IPS-18c (cell line): ENCODE data around the gene RBP2.

Experiments
- H3K4me3 ChIP-seq: 2 replicates; pipeline ENCODE4 v1.7.0; 2013; ENCODE audit warnings: low read depth, mild to moderate bottlenecking, low read length, moderate library complexity; ENCODE audit not compliant: insufficient read depth
- H3K9me3 ChIP-seq: one replicate; pipeline ENCODE4 v1.6.1; 2013; ENCODE audit warnings: mild to moderate bottlenecking, low read length, moderate library complexity; ENCODE audit not compliant: control insufficient read depth, insufficient read depth

The RBP2 gene

GRCh38 chr3:139457066-139457465 is 19.2 kb downstream of the RBP2 start:
- no peak overlapping the region for H3K4me3 ChIP-seq

GRCh38 chr3:139456386-139456785 is 19.9 kb downstream of the RBP2 start:
- no peak overlapping the region for H3K4me3 ChIP-seq
- H3K9me3 ChIP-seq = no peaks in the 10 kb centered on the region

More at GRCh38 chr3:139457066-139457465, 19.2 kb downstream of the RBP2 start:
- no peaks in the 10 kb centered on the region for H3K9me3 ChIP-seq

GRCh38 chr3:139455855-139456254 is 20.5 kb downstream of the RBP2 start:
- Histone ChIP-seq H3K9me3 (no peaks in the 10 kb centered on the region), H3K4me3 (no peak overlapping the region)

GRCh38 chr3:139455206-139455605 is 21.1 kb downstream of the RBP2 start:
- no peaks in the 10 kb centered on the region for H3K9me3 ChIP-seq
- no peak overlapping the region; the same call in 1 of the 2 replicates for H3K4me3 ChIP-seq

GRCh38 chr3:139454346-139454745 is 22.0 kb downstream of the RBP2 start:
- H3K4me3 ChIP-seq = no peak overlapping the region
- H3K9me3 ChIP-seq = no peaks in the 10 kb centered on the region

- no peak overlapping the region for H3K4me3 ChIP-seq
- no peaks in the 10 kb centered on the region for H3K9me3 ChIP-seq
These were observed 26.2 kb downstream of the RBP2 start for GRCh38 chr3:139450159-139450558.

GRCh38 chr3:139449566-139449965 is 26.8 kb downstream of the RBP2 start:
- no peak overlapping the region for H3K4me3 ChIP-seq
- H3K9me3 ChIP-seq = no peaks in the 10 kb centered on the region

- H3K4me3 ChIP-seq = no peak overlapping the region
- no peaks in the 10 kb centered on the region for H3K9me3 ChIP-seq
These were observed 28.2 kb downstream of the RBP2 start for GRCh38 chr3:139448104-139448503.

GRCh38 chr3:139447486-139447885 is 28.8 kb downstream of the RBP2 start:
- H3K4me3 ChIP-seq = no peak overlapping the region
- H3K9me3 ChIP-seq = no peaks in the 10 kb centered on the region

- Histone ChIP-seq H3K9me3 (no peaks in the 10 kb centered on the region), H3K4me3 (no peak overlapping the region)
These were observed 31.9 kb downstream of the RBP2 start for GRCh38 chr3:139444446-139444845.

GRCh38 chr3:139443186-139443585 is 33.1 kb downstream of the RBP2 start:
- H3K4me3 ChIP-seq = no peak overlapping the region

GRCh38 chr3:139441656-139442055 is 34.7 kb downstream of the RBP2 start:
- Histone ChIP-seq H3K4me3 (no peak overlapping the region), H3K9me3 (no peaks in the 10 kb centered on the region)

More at GRCh38 chr3:139443186-139443585, 33.1 kb downstream of the RBP2 start:
- no peaks in the 10 kb centered on the region for H3K9me3 ChIP-seq

- H3K4me3 ChIP-seq = no peak overlapping the region
These were observed 35.4 kb downstream of the RBP2 start for GRCh38 chr3:139440639-139441556.

GRCh38 chr3:139439278-139439677 is 37.0 kb downstream of the RBP2 start:
- no peak overlapping the region for H3K4me3 ChIP-seq

More at GRCh38 chr3:139440639-139441556, 35.4 kb downstream of the RBP2 start:
- no peaks in the 10 kb centered on the region for H3K9me3 ChIP-seq

GRCh38 chr3:139434764-139435307 is 41.5 kb downstream of the RBP2 start:
- Histone ChIP-seq H3K9me3 (peaks cover 2% of the 10 kb centered on the region), H3K4me3 (no peak overlapping the region)

More at GRCh38 chr3:139439278-139439677, 37.0 kb downstream of the RBP2 start:
- H3K9me3 ChIP-seq = no peaks in the 10 kb centered on the region

GRCh38 chr3:139434228-139434627 is 42.1 kb downstream of the RBP2 start:
- H3K9me3 ChIP-seq = peaks cover 2% of the 10 kb centered on the region
- H3K4me3 ChIP-seq = no peak overlapping the region

GRCh38 chr3:139433089-139433488 is 43.2 kb downstream of the RBP2 start:
- H3K4me3 ChIP-seq = no peak overlapping the region
- H3K9me3 ChIP-seq = peaks cover 2% of the 10 kb centered on the region

GRCh38 chr3:139430493-139430892 is 45.8 kb downstream of the RBP2 start:
- H3K9me3 ChIP-seq = peaks cover 2% of the 10 kb centered on the region
- H3K4me3 ChIP-seq = no peak overlapping the region
